IMR-90 (cell line): Measurements from ENCODE around the gene ALG13. TPM values are rescaled to one million over a fixed set of nuclear protein-coding genes. Genes with fewer than 3 reads are reported as not detected.

Experiments used
- ATAC-seq: fragments of 200-7000 bp; cut with Tn5 transposase; 2 replicates; pipeline ENCODE4 v1.9.1; 2020; ENCODE audit warnings: low read depth, mild to moderate bottlenecking, moderate library complexity
- BruUV-seq: library from RNA; stranded (reverse); fragments of 400-500 nt; replicated peaks from 2 replicates; lab custom pipeline; 2021; lab: Mats Ljungman, UMichigan
- CTCF ChIA-PET: fragments of 300-600 bp; formaldehyde crosslinking; extraction: SDS; loops from one replicate; lab custom pipeline; 2021; ENCODE audit warnings: antibody characterized with exemption; lab: Yijun Ruan, JAX
- POLR2A ChIA-PET: fragments of 300-600 bp; sonication (Branson Sonifier 250); formaldehyde crosslinking; loops from one replicate; lab custom pipeline; 2022; ENCODE audit warnings: antibody characterized with exemption; ENCODE audit not compliant: unreplicated experiment; lab: Charles Lee
- DNase-seq: peaks from one replicate; pipeline ENCODE4 v3.0.0; 2013
- H2AFZ ChIP-seq: replicated peaks from 2 replicates; pipeline ENCODE3; 2013; ENCODE audit warnings: low read length, mild to moderate bottlenecking; ENCODE audit not compliant: poor library complexity
- H2AK5ac ChIP-seq: 2 replicates; pipeline ENCODE4 v1.6.1; 2013; ENCODE audit warnings: low read depth, low read length, inconsistent platforms
- H2AK9ac ChIP-seq: replicated peaks from 2 replicates; pipeline ENCODE3; 2013; ENCODE audit warnings: mild to moderate bottlenecking, low read depth, low read length, moderate library complexity; ENCODE audit not compliant: poor library complexity
- H2BK120ac ChIP-seq: 2 replicates; pipeline ENCODE4 v1.6.1; 2013; ENCODE audit warnings: low read depth, low read length, inconsistent platforms
- H2BK15ac ChIP-seq: 3 replicates; pipeline ENCODE4 v1.6.1; 2013; ENCODE audit warnings: low read depth, low read length, inconsistent platforms
- H2BK20ac ChIP-seq: 2 replicates; pipeline ENCODE4 v1.6.1; 2013; ENCODE audit warnings: low read depth, mild to moderate bottlenecking, inconsistent platforms, low read length, moderate library complexity
- H2BK5ac ChIP-seq: 2 replicates; pipeline ENCODE4 v1.6.1; 2013; ENCODE audit warnings: mild to moderate bottlenecking, low read depth, low read length, inconsistent platforms; ENCODE audit not compliant: poor library complexity, severe bottlenecking
- H3K14ac ChIP-seq: replicated peaks from 2 replicates; pipeline ENCODE4 v1.6.1; 2013; ENCODE audit warnings: low read depth, low read length, inconsistent platforms
- H3K18ac ChIP-seq: 2 replicates; pipeline ENCODE4 v1.6.1; 2013; ENCODE audit warnings: low read depth, low read length, control low read depth
- H3K23ac ChIP-seq: 2 replicates; pipeline ENCODE4 v1.6.1; 2013; ENCODE audit warnings: low read depth, low read length, inconsistent platforms
- H3K27ac ChIP-seq: 2 replicates; pipeline ENCODE4 v1.5.1; 2013; ENCODE audit warnings: mild to moderate bottlenecking, control low read depth, low read length; ENCODE audit not compliant: insufficient read depth
- H3K27me3 ChIP-seq: 2 replicates; pipeline ENCODE4 v1.6.1; 2013; ENCODE audit warnings: low read length; ENCODE audit not compliant: control insufficient read depth, insufficient read depth
- H3K36me3 ChIP-seq: 2 replicates; pipeline ENCODE4 v1.6.1; 2013; ENCODE audit warnings: low read length, mixed read lengths; ENCODE audit not compliant: control insufficient read depth, insufficient read depth
- H3K4ac ChIP-seq: 2 replicates; pipeline ENCODE4 v1.6.1; 2013; ENCODE audit warnings: low read depth, low read length, inconsistent platforms
- H3K4me1 ChIP-seq: 2 replicates; pipeline ENCODE4 v1.6.1; 2013; ENCODE audit warnings: low read length, mixed read lengths; ENCODE audit not compliant: control insufficient read depth, insufficient read depth
- H3K4me2 ChIP-seq: 2 replicates; pipeline ENCODE4 v1.6.1; 2013; ENCODE audit warnings: low read depth, mild to moderate bottlenecking, control low read depth, low read length, moderate library complexity
- H3K4me3 ChIP-seq: 2 replicates; pipeline ENCODE4 v1.5.1; 2013; ENCODE audit warnings: low read depth, mild to moderate bottlenecking, control low read depth, low read length, moderate library complexity; ENCODE audit not compliant: insufficient read depth
- H3K56ac ChIP-seq: 2 replicates; pipeline ENCODE4 v1.6.1; 2013; ENCODE audit warnings: low read length, inconsistent platforms; ENCODE audit not compliant: insufficient read depth; ENCODE audit errors: extremely low read depth
- H3K79me1 ChIP-seq, 2 experiments: 2 replicates each; pipeline ENCODE4 v1.6.1; 2013; ENCODE audit warnings: low read length in 2 of 2, inconsistent platforms in 1 of 2, low read depth in 1 of 2
- H3K9ac ChIP-seq: 2 replicates; pipeline ENCODE4 v1.6.1; 2013; ENCODE audit warnings: low read depth, low read length, control low read depth
- H3K9me1 ChIP-seq: 2 replicates; pipeline ENCODE4 v1.6.1; 2013; ENCODE audit warnings: low read length, inconsistent platforms; ENCODE audit not compliant: insufficient read depth
- H3K9me3 ChIP-seq: 2 replicates; pipeline ENCODE4 v1.6.1; 2013; ENCODE audit warnings: low read length; ENCODE audit not compliant: control insufficient read depth, insufficient read depth
- H4K20me1 ChIP-seq: 2 replicates; pipeline ENCODE4 v1.6.1; 2013; ENCODE audit warnings: low read length, inconsistent platforms; ENCODE audit not compliant: insufficient read depth
- H4K5ac ChIP-seq: 2 replicates; pipeline ENCODE4 v1.6.1; 2013; ENCODE audit warnings: mild to moderate bottlenecking, low read depth, low read length, control low read depth
- H4K8ac ChIP-seq, 2 experiments: 2 replicates each; pipeline ENCODE4 v1.6.1; 2013; ENCODE audit warnings: low read depth in 2 of 2, low read length in 2 of 2, control low read depth in 1 of 2, inconsistent platforms in 1 of 2
- H4K91ac ChIP-seq: 2 replicates; pipeline ENCODE4 v1.6.1; 2013; ENCODE audit warnings: low read depth, low read length, inconsistent platforms; ENCODE audit not compliant: insufficient read depth
- ELK1 ChIP-seq: fragments of 150-350 bp; IDR thresholded peaks from 2 replicates; pipeline ENCODE4 v1.6.1; 2016; ENCODE audit warnings: low read depth, mild to moderate bottlenecking, low read length, moderate library complexity, borderline replicate concordance
- NFE2L2 ChIP-seq: fragments of 150-350 bp; IDR thresholded peaks from 2 replicates; pipeline ENCODE4 v1.6.1; 2016; ENCODE audit warnings: low read depth, mild to moderate bottlenecking, low read length
- POLR2A ChIP-seq: IDR thresholded peaks from 2 replicates; pipeline ENCODE4 v1.6.1; 2012; ENCODE audit warnings: mild to moderate bottlenecking, low read depth, low read length
- dilution Hi-C: fragments of 300-500 bp; cut with HindIII; formaldehyde crosslinking; loops from one replicate; pipeline ENCODE4 v1.14.3; 2018; ENCODE audit warnings: low sequenced_read_pairs; ENCODE audit not compliant: unreplicated experiment
- in situ Hi-C: fragments of 300-500 bp; cut with MboI; formaldehyde crosslinking; loops from 3 replicates; pipeline ENCODE4 v1.14.3; 2019; ENCODE audit warnings: low sequenced_read_pairs, inconsistent platforms, mixed read lengths
- intact Hi-C: fragments of 100-400 bp; cut with micrococcal nuclease; formaldehyde crosslinking; loops from 2 replicates; pipeline ENCODE4 v1.10.0; 2022
- polyA plus RNA-seq, 3 experiments: library from polyadenylated mRNA; depleted of rRNA; stranded (reverse); fragments of >200 nt; gene quantifications; 2 replicates each; pipeline ENCODE4 v1.2.3, GENCODE V29; 2012; ENCODE audit warnings: low replicate concordance in 1 of 3
- total RNA-seq: library from RNA; depleted of rRNA; stranded (reverse); fragments of >200 nt; gene quantifications from 2 replicates; pipeline ENCODE4 v1.2.3, GENCODE V29; 2012

Gene ALG13
- total and polyA plus RNA-seq, 2 of the 4 experiments (the other 2 are of a cell fraction) = 42.7 to 54.0 TPM

GRCh38 chrX:111645607-111646006 is 35.4 kb upstream of the ALG13 start:
- H3K9ac ChIP-seq = no peak overlapping the region
- H2AFZ ChIP-seq = no peak overlapping the region
- no peaks in the 10 kb centered on the region for H3K79me1 ChIP-seq
- no peaks in the 10 kb centered on the region for H3K27me3 ChIP-seq
- no peak overlapping the region for H3K56ac ChIP-seq
- H4K20me1 ChIP-seq = no peaks in the 10 kb centered on the region
- no peaks in the 10 kb centered on the region; the same call in 1 of the 2 replicates for H3K9me1 ChIP-seq
- ChIA-PET POLR2A (no interaction called here), CTCF (interaction anchor here (0.6 kb wide), 1 partner anchor 21 kb away, joined by 5 read pairs; no protein-coding TSS in a partner anchor)
- no peak overlapping the region for H3K27ac ChIP-seq
- no peak overlapping the region for H2BK20ac ChIP-seq
- H4K8ac ChIP-seq = no peak overlapping the region
- no peak overlapping the region for H4K5ac ChIP-seq
- H3K4me1 ChIP-seq = no peaks in the 10 kb centered on the region
- H3K4ac ChIP-seq = no peak overlapping the region
- no peak overlapping the region for H3K14ac ChIP-seq
- H3K36me3 ChIP-seq = no peaks in the 10 kb centered on the region
- H4K91ac ChIP-seq = no peak overlapping the region
- no TSS peak for BruUV-seq
- dilution Hi-C loops = no loop called here
- no peak overlapping the region for H2AK9ac ChIP-seq
- intact Hi-C loops = no loop called here
- H3K23ac ChIP-seq = no peak overlapping the region
- H3K9me3 ChIP-seq = peaks cover 1% of the 10 kb centered on the region; the same call in 1 of the 2 replicates
- H3K4me2 ChIP-seq = no peak overlapping the region
- H2BK5ac ChIP-seq = no peak overlapping the region
- DNase-seq (no peak), ATAC-seq (no peak)
- H2BK120ac ChIP-seq = no peak overlapping the region
- no peak overlapping the region for H3K18ac ChIP-seq
- no peak overlapping the region for H3K4me3 ChIP-seq
- H2AK5ac ChIP-seq = no peak overlapping the region
- H2BK15ac ChIP-seq = no peak overlapping the region
- in situ Hi-C loops = no loop called here
- TF ChIP-seq POLR2A = no peak
- TF ChIP-seq NFE2L2 = no peak
- TF ChIP-seq ELK1 = no peak
